Hematopoietic multipotent progenitor cell treated with erythropoietin and hydrocortisone succinate and interleukin-3 and kit ligand, for 17 days (in vitro differentiated cells): ENCODE measurements around the gene AIMP1.

Experiments used
- DNase-seq: peaks from one replicate; pipeline ENCODE4 v3.0.0-alpha.2; 2015; ENCODE audit warnings: low spot score

AIMP1 gene

DNA sequence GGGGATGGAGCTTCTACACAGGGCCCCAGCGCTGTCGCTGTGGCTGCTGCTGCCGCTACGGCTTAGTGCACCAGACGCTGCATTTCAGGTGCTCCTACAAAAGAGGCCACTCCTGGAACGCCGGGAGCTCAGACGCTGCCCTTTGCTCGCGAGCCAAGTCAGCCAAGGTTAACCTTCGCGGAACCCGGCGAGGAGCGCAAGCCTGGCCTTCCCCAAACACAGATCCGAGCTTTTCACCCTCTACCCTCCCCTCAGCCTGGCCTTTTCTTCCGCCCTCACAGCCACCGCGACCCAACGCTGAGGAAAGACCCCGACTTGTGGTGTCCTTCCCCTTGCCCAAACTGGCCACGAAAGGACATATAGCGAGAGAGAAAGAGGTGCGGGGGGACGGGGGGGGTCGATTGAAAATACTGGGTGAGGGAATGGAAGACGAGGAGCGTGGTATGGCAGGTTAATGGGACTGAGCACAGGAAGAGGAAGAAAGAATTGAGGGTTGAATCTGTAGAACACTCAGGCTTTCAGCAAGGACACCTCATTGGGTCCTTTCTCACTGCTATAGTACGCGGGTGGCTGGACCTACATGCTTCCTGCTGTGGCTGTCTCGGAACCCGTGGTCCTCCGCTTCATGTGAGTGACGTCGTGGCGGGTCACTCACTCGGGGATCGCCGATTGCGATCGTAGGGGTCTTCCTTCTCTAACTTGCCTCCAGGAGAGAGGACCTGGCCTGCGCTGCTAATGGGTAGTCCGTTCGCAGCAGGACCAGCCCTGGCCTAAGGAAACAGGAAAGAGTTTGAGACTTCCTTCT, at the start of gene AIMP1, which contains the start of gene TBCK:
Gene AIMP1, plus strand, starts transcription at position 583 of the 805 bp plus-strand sequence. CDS start 8,460 bp downstream, outside the sequence.
Gene TBCK, minus strand, starts transcription at position 242 of the 805 bp plus-strand sequence. CDS start 7,249 bp downstream, outside the sequence.
- peak; percentile 84 for DNase-seq

DNA sequence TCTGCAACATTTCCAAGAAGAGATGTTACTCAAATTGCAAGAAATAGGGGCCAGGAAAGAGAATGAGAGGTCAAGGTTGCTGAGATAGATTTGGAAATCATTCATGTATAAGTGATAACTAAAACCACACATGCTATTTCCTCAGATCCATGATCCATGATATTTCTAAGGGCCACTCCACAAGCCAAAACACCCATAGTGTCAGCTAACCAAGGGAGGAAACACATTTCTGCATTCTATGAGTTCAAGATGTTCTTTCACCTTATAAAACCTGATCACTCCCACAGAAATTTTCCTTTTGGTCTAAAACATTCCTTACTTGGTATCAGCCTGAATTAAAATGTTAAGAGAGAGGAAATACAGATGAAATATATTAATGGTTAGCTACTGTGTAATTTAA, 47.6 kb upstream of the AIMP1 start:
- no peak for DNase-seq

DNA sequence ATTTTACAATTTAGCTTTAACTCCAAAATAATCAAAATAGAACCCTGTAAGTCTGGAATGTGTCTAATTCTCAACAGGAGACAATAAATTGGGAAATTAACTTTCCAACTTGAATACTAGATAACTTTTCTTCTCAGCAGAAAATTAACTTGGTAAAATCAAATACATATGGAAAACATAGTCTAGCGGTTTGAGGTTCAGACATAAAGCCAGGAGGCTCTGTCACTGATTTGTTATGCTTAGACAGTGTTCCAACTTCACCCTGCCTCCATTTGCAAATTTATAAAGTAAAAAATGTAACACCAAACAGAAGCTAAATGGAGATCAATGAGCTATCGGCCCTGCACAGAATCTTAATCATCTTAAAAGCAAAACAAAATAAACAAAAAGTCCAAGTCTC, 46.6 kb upstream of the AIMP1 start:
- DNase-seq = no peak

DNA sequence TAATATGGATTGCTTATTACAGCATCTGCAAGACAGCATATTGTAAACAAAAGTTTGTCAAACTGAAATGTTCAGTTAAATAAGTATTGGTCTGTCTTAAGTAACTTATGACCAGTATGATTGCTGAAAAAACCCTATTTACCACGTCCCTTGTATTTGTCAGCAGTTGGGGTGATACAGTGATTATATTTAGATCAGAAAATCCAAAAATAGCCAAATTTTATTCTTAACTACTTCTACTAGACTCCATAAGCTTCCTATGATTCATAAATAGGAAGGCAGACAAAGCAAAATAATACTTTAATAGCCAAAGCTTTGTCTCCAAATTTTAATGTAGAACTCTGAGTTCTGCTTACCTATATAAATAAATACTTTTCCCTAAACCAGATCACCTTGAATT, 45.6 kb upstream of the AIMP1 start:
- DNase-seq = no peak

DNA sequence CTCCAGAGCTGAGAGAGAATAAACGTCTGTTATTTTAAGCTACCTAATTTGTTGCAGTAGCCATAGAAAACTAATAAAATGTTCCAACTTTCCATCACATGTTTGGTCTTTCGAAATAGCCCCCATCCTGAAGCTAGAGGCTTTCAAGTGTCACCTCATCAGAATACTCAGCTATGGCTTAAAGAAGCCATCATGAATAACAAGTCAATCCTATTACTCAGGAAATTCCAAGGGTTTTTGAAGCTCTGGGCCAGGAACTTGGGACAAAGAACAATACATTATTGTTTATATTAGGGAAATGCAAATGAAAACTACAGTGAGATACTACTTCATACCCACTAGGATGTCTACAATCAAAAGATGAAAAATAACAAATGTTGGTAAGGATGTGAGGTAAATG, 42.5 kb upstream of the AIMP1 start:
- no peak for DNase-seq

DNA sequence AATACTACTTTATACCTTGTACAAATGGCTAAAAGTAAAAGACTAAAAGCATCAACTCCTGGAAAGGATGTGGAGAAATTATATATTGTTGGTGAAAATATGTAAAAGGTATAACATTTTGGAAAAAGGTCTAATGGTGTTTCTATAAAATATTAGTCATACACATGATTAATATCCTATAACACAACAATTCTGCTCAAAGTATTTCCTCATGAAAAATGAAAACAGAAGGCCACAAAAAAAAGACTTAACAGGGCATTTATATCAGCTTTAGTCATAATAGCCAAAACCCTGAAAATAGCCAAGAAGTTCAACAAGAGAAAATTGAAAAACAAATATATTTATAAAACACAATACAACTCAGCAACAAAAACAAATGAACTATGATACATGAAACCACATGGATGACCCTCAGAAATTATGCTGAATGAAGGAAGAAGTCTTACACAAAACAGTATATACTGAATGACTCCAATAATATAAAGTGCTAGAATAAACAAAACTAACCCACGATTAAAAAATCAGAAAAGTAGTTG, 39.1 kb upstream of the AIMP1 start:
- DNase-seq = no peak

DNA sequence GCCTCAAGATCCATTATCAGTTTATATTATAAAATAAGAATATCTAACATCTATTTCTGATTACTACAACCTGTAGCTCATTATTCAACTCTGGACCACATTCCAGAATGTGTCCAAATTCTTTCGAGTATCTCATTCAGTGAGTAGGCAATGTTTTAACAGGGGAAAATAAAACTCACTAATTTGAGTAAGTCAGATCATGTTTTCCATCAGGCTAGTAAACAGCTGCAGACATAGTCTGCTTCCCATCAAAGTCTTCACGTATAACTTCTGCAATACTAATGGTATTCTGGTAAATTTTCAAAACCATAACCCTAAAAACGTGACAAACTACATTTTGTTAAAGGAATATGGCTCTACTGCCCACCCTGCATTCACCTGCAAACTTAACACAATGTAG, 32.1 kb upstream of the AIMP1 start:
- DNase-seq = no peak

DNA sequence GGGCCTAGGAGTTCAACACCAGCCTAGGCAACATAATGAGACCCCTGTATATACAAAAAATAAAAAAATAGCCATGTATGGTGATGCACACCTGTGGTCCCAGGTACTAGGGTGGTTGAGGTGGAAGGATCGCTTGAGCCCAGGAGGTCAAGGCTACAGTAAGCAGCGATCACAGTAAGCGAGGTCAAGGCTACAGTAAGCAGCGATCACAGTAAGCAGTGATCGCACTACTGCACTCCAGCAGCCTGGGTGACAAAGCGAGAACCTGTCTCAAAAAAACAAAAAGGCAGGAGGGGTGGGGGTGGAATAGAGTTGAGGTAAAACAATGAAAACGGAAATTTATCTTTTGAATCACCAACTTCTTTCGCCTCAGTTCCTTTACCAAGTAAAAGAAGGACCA, 29.7 kb upstream of the AIMP1 start:
- no peak for DNase-seq

DNA sequence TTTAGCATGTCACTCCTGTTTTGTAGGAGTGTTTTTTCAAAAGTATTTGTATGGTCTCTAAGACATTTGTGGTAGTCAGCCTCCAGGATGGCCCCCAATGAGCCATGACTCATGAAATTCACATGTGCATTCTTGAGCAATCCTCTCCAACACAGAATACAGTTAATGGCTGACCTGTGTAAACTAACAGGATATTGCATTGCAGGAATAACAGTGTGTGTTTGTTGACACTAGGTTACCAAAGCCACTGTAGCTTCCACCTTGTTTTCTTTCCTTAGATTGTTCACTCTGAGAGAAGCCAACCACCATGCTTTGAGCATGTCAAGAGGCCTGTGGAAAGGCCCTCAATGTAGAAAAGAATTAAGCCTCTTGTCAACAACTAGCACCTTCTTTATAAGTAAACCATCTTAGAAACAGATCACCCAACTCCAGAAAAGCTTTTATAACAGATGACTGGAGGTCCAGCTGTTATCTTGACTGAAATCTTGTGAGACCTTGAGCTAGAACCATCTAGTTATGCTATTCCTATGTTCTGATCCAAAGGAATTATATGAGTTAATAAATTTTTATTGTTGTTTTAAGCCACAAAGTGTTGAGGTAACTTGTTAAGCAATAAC, 28.9 kb upstream of the AIMP1 start:
- no peak for DNase-seq

DNA sequence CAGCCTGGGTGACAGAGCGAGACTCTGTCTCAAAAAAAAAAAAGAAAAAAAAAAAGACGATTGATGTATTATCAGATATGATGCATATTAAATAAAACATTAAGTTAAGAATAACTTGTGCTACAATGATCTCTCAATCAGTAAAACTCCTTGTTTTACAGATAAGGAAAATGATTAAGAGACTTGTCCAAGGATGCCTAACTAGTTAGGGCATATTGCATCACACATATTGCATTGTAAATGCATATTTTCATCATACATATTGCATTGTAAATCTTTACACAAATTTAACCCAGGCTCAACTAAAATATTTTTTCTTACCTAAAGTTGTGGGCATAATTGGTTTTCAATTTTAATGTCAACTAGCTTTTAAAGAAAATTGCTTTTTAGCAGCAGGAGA, 26.6 kb upstream of the AIMP1 start:
- no peak for DNase-seq

DNA sequence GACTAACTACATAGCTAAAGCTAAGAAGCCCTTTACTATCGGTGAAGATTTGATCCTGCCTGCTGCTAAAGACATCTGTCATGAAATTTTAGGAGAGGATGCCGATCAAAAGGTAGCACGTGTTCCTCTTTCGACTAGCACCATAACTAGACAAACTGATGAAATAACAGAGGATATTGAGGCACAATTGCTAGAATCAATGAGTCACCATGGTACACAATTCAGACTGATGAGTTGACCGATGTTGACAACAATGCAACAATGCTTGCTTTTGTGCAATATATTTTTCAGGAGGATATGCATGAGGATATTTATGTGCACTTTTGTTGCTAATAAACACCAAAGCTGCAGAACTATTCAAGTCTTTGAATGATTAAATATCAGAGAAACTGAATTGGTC, 24.7 kb upstream of the AIMP1 start:
- DNase-seq = no peak

DNA sequence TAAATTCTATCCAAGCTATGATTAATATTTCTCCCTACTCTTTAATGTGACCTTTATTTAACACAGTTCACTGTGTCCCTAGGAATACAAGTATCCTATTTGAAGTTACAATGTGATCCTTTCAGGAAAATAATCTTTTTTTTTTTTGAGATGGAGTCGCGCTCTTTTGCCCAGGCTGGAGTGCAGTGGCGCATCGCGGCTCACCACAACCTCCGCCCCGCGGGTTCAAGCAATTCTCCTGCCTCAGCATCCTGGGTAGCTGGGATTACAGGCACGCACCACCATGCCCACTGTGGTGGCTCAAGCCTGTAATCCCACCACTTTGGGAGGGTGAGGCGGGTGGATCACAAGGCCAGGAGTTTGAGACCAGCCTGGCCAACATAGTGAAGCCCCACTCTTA, 22.3 kb upstream of the AIMP1 start:
- no peak for DNase-seq

DNA sequence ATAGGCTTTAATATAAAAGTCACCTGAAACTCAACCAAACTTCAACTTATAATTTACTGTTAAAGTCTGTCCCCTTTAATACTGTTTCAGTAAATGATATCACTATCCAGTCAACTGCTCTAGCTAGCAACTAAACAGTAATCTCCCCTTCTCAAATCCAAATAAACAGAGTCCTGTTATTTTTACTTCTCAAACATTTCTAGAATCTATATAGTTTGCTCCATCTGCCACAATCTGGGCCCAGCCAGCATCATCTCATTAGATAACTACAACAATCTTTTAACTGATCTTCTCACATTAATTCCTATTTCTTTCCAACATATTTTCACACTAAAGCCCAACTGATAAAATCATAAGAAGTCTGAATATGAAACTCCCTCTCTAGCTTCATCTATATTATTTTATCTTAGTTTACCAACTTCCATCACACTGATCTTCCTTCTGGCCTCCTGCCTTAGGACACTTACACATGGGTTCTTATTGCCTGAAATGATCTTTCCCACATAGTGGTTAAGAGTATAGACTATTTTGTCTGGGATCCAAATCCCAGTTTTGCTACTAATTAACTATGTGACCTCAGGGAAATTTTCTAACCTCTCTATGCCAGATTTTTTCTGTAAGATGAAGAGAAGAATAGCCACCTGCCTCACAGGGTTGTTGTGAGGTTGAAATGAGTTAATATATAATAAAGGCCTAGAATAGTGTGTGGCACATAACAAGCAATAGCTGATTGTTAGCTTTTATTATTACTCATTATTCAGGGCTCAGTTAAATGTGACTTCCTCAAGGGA, 18.9 kb upstream of the AIMP1 start:
- DNase-seq = no peak

DNA sequence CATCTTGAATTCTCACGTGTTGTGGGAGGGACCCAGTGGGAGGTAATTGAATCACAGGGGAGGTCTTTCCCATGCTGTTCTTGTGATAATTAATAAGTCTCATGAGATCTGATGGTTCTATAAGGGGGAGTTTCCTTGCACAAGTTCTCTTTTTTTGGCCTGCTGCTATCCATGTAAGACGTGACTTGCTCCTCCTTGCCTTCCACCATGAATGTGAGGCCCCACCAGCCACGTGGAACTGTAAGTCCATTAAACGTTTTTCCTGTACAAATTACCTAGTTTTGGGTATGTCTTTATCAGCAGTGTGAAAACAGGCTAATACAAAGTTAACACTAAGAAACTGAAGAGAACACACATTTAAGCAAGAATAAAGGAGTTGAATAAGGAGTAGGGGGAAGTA, 16.4 kb upstream of the AIMP1 start:
- DNase-seq = no peak

DNA sequence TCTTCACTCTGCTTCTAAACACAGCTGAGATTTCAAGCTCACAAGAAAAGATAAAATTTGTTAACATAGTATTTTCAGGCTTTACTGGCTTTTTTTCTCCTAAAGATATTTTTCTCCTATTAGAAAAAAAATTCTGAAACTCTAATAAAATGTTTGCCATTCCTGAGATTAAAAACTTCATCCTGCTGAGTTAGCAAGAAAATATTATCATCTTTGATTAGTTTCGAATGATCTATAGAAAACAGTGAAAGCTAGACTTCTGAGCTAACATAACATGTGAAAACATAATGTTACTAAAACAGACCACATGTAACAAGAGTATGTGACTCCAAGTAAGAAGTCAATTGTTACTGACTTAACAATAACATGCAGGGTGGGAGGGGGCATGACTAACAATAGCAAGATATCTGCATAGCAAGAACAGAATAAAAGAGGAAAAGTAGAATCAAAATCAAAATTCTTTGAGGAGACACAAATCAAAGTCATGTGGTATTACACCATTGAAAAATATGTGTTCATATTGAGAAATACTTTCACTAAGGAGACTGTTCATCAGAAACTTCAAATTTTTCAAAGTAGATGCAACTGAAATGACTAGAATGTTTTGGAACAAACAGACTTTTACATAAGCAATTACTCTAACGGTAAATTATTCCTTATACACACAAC, 14.8 kb upstream of the AIMP1 start:
- DNase-seq = no peak

DNA sequence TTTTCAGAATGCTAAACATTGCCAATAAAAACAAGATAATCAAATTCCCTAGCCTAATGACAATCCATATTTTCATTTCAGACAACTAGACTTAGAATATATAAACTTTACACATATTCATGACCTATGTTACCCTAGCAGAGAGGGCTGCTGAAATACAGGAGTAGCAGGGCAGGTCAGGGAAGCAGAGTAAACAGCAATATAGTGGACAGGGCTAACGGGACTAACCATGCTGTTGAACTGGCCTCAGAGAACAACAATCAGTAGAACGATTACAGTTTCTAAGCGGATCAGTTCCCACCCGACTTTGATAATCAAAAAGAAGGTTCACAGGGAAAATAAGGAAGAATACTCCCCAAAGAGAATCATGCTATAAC, 14.3 kb upstream of the AIMP1 start:
- DNase-seq = no peak

DNA sequence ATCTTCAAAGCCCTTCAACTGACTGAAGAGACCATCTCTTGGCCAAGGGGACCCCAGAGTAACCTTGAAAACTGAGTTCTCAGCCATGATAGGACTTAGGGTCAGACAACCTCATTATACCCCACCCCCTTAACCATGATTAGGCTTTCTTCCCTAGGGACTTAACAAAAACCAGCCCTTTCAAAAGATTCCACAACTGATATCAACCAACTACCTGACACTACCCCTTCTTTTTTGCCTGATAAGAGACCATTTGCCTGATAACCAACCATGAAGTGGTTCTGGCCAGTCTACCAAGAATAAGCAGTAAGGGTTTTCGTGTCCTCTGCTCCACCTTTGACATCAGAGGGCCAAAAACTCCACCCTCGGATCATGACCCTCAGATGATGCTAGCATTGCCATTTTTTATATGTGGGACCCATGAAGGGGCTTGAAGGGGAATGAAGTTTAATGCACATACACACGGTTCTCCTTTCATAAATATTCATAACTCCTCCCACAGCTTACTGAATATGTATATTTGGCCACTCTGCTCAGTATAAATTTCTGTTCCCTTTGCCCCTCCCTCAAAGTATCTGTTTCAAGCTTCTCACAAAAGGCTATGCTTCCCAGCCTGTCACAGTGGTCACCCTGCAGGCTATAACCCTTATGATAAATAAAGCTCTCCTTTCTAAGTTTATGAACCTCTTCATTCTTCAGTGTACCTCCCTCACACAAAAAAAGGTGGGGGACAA, 12.6 kb upstream of the AIMP1 start:
- no peak for DNase-seq

DNA sequence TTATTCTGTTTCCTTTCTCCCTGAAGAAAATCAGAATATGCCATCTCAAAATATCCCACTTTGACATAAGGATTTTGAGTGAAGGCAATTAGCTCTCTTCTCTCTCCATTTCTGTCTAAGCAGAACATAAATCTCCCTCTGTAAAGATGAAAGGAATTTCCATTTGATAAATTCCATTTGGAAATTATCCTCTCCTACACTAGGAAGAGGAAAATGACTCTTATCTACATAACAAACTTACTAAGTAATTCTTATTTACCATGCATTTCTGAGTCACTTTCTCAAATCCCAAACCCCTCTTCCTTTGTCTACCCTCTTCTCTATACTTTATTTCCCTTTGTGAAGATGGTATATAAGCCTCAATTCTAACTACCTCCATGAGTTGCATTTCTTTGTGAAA, 11.7 kb upstream of the AIMP1 start:
- no peak for DNase-seq

DNA sequence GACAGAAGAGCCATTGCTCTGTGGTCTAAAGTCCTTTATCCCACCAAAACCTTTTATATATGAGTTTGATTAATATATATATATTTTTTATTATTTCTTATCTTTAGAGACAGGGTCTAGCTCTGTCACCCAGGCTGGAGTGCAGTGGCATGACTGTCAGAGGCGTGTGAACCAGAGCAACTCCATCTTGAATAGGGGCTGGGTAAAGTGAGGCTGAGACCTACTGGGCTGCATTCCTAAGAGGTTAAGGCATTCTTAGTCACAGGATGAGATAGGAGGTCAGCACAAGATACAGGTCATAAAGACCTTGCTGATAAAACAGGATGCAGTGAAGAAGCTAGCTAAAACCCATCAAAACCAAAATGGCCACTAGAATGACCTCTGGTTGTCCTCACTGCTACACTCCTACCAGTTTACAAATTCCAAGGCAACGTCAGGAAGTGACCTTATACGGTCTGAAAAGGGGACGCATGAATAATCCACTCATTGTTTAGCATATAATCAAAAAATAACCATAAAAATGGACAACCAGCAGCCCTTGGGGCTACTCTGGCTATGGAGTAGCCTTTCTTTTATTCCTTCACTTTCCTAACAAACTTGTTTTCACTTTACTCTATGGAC, 10.8 kb upstream of the AIMP1 start:
- DNase-seq = no peak

DNA sequence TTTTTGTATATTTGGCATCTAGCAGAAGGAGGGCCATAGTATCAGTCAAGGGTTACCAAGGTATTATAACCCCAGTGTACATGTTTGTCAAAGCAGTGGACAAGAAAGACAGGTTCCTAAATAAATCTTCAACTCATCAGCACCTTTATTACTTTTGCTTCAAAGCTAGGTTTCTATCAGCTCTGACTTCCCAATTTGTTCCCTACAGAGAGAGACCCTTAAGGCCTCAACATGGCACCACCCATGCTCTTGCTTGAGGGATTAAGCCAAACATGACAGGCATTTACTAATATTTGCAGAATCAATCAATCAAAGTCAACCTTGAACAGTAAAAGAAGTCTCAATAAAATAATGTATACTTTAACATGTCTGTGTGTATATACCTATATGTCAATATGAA, 9.8 kb upstream of the AIMP1 start:
- no peak for DNase-seq

DNA sequence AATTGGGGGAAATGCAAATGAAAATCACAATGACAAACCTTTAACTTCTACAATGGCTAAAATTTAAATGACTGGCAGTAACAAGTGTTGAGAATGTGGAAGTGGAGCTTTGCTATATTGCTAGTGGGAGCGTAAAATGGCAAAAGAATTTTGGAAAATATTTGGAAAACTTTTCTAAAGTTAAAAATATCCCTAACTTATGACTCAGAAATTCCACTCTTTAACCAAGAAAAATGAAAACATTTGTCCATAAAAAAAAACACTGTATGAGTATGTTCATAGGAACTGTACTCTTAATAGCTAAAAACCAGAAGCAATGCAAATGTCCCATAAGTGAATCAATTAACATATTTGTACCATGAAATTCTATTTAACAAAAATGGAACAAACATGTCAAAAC, 4.0 kb upstream of the AIMP1 start:
- DNase-seq = no peak
